ENCODE results near the gene FBLN5.
"Not testable (repeated sequence)": the region's sequence is repeated elsewhere in the genome, so short reads cannot be mapped to it uniquely, and the experiment has no call there.

Gene FBLN5

GRCh38 chr14:91857614-91858013 is 89.9 kb downstream of the FBLN5 start:
- no peak for DNase-seq

- DNase-seq, result no peak
Observed at GRCh38 chr14:91854327-91854934, 93.1 kb downstream of the FBLN5 start.

- DNase-seq, result no peak
Observed at GRCh38 chr14:91851563-91851962, 95.9 kb downstream of the FBLN5 start.

GRCh38 chr14:91848504-91849001 is 98.9 kb downstream of the FBLN5 start:
- DNase-seq, result no peak

- no peak for DNase-seq
Observed at GRCh38 chr14:91847693-91848092, 99.8 kb downstream of the FBLN5 start.

- DNase-seq, result no peak
Observed at GRCh38 chr14:91845652-91846051, 101.8 kb downstream of the FBLN5 start.

- not testable (repeated sequence) for DNase-seq
Observed at GRCh38 chr14:91845056-91845455, 102.4 kb downstream of the FBLN5 start.

- DNase-seq, result no peak
Observed at GRCh38 chr14:91844029-91844428, 103.5 kb downstream of the FBLN5 start.

GRCh38 chr14:91843437-91843836 is 104.1 kb downstream of the FBLN5 start:
- no peak for DNase-seq

- no peak for DNase-seq
Observed at GRCh38 chr14:91841065-91841464, 106.4 kb downstream of the FBLN5 start.

GRCh38 chr14:91839749-91840148 is 107.7 kb downstream of the FBLN5 start:
- DNase-seq, result no peak

GRCh38 chr14:91837076-91837475 is 110.4 kb downstream of the FBLN5 start:
- no peak for DNase-seq

- peak; percentile 70 for DNase-seq
Observed at GRCh38 chr14:91835920-91836843, 111.3 kb downstream of the FBLN5 start.

- no peak for DNase-seq
Observed at GRCh38 chr14:91835197-91835919, 112.1 kb downstream of the FBLN5 start.

GRCh38 chr14:91834571-91834970 is 112.9 kb downstream of the FBLN5 start:
- no peak for DNase-seq

- DNase-seq, result no peak
Observed at GRCh38 chr14:91831337-91831736, 116.2 kb downstream of the FBLN5 start.

- DNase-seq, result peak; percentile 74
Observed at GRCh38 chr14:91830777-91831176, 116.7 kb downstream of the FBLN5 start.

GRCh38 chr14:91829511-91829910 is 118.0 kb downstream of the FBLN5 start:
- DNase-seq, result no peak

- no peak for DNase-seq
Observed at GRCh38 chr14:91827746-91828145, 119.7 kb downstream of the FBLN5 start.
